Activated naive CD8-positive, alpha-beta T cell treated with anti-CD3 and anti-CD28 coated beads for 36 hours (primary cell): Measurements from ENCODE around the gene ERCC5. TPM values are rescaled to one million over a fixed set of nuclear protein-coding genes. Genes with fewer than 3 reads are reported as not detected.

ENCODE experiments used
- DNase-seq: peaks from one replicate; pipeline ENCODE4 v3.0.0; 2021
- H3K27ac Mint-ChIP-seq: one replicate; pipeline ENCODE4 v1.8.0; 2022; ENCODE audit warnings: mild to moderate bottlenecking, moderate library complexity, mixed read lengths
- H3K27me3 Mint-ChIP-seq: one replicate; pipeline ENCODE4 v1.8.0; 2022; ENCODE audit warnings: mild to moderate bottlenecking, mixed read lengths
- H3K36me3 Mint-ChIP-seq: one replicate; pipeline ENCODE4 v1.8.0; 2021; ENCODE audit warnings: mild to moderate bottlenecking, mixed read lengths
- H3K4me1 Mint-ChIP-seq: one replicate; pipeline ENCODE4 v1.8.0; 2021; ENCODE audit warnings: mixed read lengths
- H3K4me3 Mint-ChIP-seq: one replicate; pipeline ENCODE4 v1.8.0; 2022; ENCODE audit warnings: mild to moderate bottlenecking, moderate library complexity, mixed read lengths
- H3K9me3 Mint-ChIP-seq: one replicate; pipeline ENCODE4 v1.8.0; 2022; ENCODE audit warnings: mixed read lengths
- total RNA-seq, 2 experiments: library from RNA; stranded (reverse); gene quantifications; one replicate each; pipeline ENCODE4 v1.2.3, GENCODE V29; 2021

Gene ERCC5
- total RNA-seq, 2 experiments from 2014 or later = 67.4 to 67.5 TPM

DNA sequence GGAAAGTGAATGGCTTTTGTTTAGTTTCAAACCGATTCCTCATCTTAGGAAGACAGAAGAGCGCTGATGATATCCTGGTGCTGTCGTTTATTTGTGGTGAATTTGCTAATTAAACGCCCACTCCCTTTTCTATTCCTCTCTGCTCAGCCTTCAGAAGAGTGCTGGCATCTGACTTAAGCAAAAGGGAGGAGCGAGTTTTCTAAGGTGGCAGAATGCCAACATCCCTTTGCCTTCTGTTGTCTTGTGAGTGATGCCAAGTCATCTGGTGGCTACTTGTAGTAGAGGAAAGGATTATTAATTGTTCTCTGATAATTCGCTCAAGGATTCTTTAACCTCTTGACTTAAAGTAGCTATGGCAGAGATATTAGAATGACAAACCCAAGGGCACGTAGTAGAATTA is 68.1 kb downstream of the ERCC5 start:
- Mint-ChIP-seq H3K36me3 (no peaks in the 10 kb centered on the region), H3K9me3 (no peaks in the 10 kb centered on the region), H3K4me3 (no peak overlapping the region), H3K27ac (no peak overlapping the region), H3K27me3 (peaks cover 37% of the 10 kb centered on the region), H3K4me1 (no peaks in the 10 kb centered on the region)
- no peak for DNase-seq

GRCh38 chr13:102914339-102914930 is 68.6 kb downstream of the ERCC5 start:
- H3K27me3 Mint-ChIP-seq = peaks cover 37% of the 10 kb centered on the region
- no peak overlapping the region for H3K27ac Mint-ChIP-seq
- DNase-seq = no peak
- no peaks in the 10 kb centered on the region for H3K4me1 Mint-ChIP-seq
- H3K4me3 Mint-ChIP-seq = no peak overlapping the region
- H3K36me3 Mint-ChIP-seq = no peaks in the 10 kb centered on the region
- no peaks in the 10 kb centered on the region for H3K9me3 Mint-ChIP-seq

GRCh38 chr13:102915393-102915930 is 69.6 kb downstream of the ERCC5 start:
- Mint-ChIP-seq H3K27me3 (peaks cover 28% of the 10 kb centered on the region), H3K36me3 (no peaks in the 10 kb centered on the region), H3K27ac (no peak overlapping the region), H3K9me3 (no peaks in the 10 kb centered on the region), H3K4me1 (no peaks in the 10 kb centered on the region), H3K4me3 (no peak overlapping the region)
- DNase-seq = no peak

DNA sequence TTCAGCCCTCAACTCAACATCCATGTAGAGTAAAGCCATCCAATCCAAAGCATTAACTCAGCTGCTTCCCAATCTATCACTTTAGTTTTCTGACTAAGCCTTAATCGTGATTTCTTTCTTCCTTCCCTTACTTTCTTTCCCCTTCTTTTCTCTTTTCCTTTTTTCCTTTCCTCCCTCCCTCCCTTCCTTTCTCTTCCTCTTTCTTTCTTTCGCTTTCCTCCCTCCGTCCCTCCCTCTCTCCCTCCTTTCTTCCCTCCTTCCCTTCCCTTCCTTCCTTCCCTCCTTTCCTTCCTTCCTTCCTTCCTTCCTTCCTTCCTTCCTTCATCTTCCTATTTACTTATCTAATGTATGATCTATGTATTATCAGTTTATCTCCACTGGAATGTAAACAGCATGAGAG is 71.2 kb downstream of the ERCC5 start:
- Mint-ChIP-seq H3K4me1 (no peaks in the 10 kb centered on the region), H3K27me3 (peaks cover 41% of the 10 kb centered on the region), H3K27ac (no peak overlapping the region), H3K36me3 (no peaks in the 10 kb centered on the region), H3K4me3 (no peak overlapping the region), H3K9me3 (no peaks in the 10 kb centered on the region)
- DNase-seq = no peak

GRCh38 chr13:102922184-102922583 is 76.4 kb downstream of the ERCC5 start:
- Mint-ChIP-seq H3K4me1 (no peaks in the 10 kb centered on the region), H3K9me3 (peaks cover 9% of the 10 kb centered on the region), H3K27ac (no peak overlapping the region), H3K4me3 (no peak overlapping the region), H3K27me3 (peaks cover 27% of the 10 kb centered on the region), H3K36me3 (no peaks in the 10 kb centered on the region)
- no peak for DNase-seq

Other genes starting within 250 kb of the ERCC5 start
- gene TPP2, start 249.0 kb upstream of the ERCC5 start, total RNA-seq = 10 to 100 TPM; 78.4 to 84.0 TPM
- gene METTL21C, start 151.0 kb upstream of the ERCC5 start, total RNA-seq = not detected
- gene TEX30, start 72.2 kb upstream of the ERCC5 start, total RNA-seq = 10 to 100 TPM; 42.3 to 44.8 TPM
- gene POGLUT2, start 47.1 kb upstream of the ERCC5 start, total RNA-seq = 1 to 10 TPM; 7.2 to 8.1 TPM
- 10 to 100 TPM; 12.9 to 13.5 TPM for gene BIVM, start 46.9 kb upstream of the ERCC5 start, total RNA-seq
- not detected for gene SLC10A2, start 220.4 kb downstream of the ERCC5 start, total RNA-seq